Femur (tissue), 1 donor: ENCODE data around the gene CXCL13.
"Not testable (repeated sequence)": the region's sequence is repeated elsewhere in the genome, so short reads cannot be mapped to it uniquely, and the experiment has no call there.

Experiments used
- DNase-seq: peaks from one replicate; pipeline ENCODE4 v3.0.0-alpha.2; 2017

The CXCL13 gene, protein sequence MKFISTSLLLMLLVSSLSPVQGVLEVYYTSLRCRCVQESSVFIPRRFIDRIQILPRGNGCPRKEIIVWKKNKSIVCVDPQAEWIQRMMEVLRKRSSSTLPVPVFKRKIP

GRCh38 chr4:77605210-77605902 is at the start of gene CXCL13:
Gene CXCL13, plus strand, starts transcription at chr4:77605820. Its CDS starts 46 bp downstream, at chr4:77605866.
- no peak for DNase-seq

- no peak for DNase-seq
Measured at GRCh38 chr4:77560170-77560569, 45.5 kb upstream of the CXCL13 start.

- DNase-seq = not testable (repeated sequence)
Measured at GRCh38 chr4:77561720-77562119, 43.9 kb upstream of the CXCL13 start.

- no peak for DNase-seq
Measured at GRCh38 chr4:77564231-77564630, 41.4 kb upstream of the CXCL13 start.

DNA sequence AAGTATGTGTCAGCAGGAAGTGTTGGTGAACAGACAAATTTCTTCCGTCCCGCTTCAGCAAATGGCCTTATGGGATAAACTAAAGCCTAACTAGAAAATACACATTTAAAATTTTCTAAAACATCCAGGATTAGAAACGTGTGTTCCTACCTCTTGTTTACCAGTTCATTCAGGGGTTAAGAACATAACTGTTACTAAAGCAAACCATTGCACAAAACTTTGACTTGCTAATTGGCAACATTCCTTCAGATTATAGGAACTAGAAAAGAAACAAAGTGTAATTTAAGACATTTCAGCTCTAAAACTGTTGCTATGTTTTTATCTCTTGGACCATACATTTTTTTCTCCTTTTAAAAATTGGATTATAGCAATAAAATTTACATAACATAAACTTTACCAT is 39.5 kb upstream of the CXCL13 start:
- DNase-seq = no peak

GRCh38 chr4:77567549-77567948 is 38.1 kb upstream of the CXCL13 start:
- no peak for DNase-seq

DNA sequence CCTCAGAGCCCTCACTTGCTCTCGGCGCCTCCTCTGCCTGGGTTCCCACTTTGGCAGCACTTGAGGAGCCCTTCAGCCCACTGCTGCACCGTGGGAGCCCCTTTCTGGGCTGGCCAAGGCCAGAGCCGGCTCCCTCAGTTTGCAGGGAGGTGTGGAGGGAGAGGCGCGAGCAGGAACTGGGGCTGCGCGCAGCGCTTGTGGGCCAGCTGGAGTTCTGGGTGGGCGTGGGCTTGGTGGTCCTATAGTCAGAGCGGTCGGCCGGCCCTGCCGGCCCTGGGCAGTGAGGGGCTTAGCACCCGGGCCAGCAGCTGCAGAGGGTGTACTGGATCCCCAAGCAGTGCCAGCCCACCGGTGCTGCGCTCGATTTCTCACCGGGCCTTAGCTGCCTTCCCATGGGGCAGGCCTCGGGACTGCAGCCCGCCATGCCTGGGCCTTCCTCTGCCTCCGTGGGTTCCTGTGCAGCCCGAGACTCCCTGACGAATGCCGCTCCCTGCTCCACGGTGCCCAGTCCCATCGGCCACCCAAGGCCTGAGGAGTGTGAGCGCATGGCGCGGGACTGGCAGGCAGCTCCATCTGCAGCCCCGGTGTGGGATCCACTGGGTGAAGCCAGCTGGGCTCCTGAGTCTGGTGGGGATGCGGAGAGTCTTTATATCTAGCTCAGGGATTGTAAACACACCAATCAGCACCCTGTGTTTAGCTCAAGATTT is 35.0 kb upstream of the CXCL13 start:
- not testable (repeated sequence) for DNase-seq

DNA sequence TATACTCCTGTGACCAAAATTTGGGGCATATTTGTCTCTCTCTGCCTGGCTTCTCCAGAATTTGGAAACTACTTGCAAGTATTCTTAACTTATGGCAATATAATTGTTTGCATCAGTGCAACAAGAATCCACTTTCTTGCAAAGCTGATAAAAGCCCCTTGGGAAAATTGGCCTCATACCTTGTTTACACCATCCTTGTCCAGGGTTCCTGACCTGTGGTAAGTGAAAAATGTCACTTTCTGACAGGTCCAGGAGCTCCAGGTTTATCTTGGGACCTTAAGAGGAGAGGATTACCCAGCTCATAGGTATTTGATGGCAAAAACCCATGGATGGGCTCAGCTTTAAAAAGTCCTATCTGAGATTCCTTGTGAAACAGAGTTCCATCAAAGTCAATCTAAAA is 29.3 kb upstream of the CXCL13 start:
- DNase-seq = no peak

DNA sequence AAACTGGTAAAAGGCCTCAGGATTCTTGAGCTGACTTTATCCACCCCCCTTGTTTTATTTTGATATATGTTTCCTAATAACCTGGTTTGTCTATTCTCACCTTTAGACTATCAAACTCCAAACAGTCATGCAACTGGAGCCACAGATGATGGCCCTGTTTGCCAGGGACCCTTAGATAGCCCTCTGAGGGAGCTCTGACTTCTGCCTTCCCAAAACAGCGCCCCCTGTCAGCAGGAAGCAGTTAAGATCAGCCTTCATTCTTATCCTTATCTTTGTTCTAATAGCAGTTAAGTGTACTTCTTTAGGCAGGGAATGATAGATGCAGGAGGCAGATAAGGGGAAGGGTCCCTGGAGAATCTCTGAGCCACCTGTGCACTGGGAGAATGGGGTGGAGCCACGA is 27.5 kb upstream of the CXCL13 start:
- no peak for DNase-seq

DNA sequence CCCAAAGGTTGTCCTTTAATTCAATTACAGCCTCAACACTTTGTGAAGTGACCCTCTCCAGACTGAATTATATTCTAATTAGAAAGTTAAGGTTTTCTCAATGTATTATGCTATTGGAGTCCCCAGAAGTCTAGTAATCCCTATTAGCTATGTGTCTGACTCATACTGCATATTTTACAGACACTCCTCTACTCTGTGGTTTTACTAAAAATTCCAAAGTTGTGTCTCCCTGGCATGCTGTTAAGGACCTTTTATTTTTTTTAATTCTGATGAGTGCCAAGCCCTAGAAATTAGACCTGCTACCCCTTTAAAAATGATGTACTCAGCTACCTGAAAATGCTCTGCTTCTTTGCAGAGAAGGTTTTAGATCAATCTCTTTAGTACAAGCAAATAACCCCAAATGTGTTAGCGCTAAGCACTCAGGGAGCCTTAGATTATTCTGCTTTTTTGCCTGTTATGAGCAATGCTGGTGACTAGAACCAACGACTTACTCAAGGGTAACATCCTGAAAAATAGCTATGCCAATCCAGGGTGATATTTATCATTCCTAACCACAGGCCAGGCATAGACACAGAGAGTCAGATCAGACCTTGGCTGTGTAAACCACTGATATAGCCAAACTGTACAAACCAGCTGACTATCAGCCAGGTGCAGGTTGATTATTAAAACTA is 26.1 kb upstream of the CXCL13 start:
- DNase-seq = no peak

GRCh38 chr4:77581724-77582123 is 23.9 kb upstream of the CXCL13 start:
- DNase-seq = no peak

DNA sequence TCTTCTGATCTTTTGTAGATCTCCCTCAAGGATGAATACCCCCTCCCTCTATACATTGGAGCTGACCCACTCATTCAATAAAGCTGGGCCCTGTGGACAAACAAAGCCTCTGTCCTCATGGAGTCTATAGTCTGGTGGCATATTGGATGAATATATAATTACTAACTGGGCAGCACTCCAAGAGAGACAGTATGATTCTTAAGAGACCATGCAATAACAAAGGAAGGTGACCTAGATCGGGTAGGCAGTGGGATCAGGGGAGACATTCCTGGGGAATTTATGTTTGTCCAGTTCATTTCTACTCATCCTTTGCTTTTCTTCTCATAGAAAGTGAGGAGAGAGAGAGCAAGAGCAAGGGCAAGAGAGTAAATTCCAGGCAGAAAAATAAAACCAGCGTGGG is 23.5 kb upstream of the CXCL13 start:
- no peak for DNase-seq

GRCh38 chr4:77582711-77583110 is 22.9 kb upstream of the CXCL13 start:
- no peak for DNase-seq

- DNase-seq = no peak
Measured at GRCh38 chr4:77586951-77587383, 18.7 kb upstream of the CXCL13 start.

GRCh38 chr4:77590482-77590881 is 15.1 kb upstream of the CXCL13 start:
- no peak for DNase-seq

DNA sequence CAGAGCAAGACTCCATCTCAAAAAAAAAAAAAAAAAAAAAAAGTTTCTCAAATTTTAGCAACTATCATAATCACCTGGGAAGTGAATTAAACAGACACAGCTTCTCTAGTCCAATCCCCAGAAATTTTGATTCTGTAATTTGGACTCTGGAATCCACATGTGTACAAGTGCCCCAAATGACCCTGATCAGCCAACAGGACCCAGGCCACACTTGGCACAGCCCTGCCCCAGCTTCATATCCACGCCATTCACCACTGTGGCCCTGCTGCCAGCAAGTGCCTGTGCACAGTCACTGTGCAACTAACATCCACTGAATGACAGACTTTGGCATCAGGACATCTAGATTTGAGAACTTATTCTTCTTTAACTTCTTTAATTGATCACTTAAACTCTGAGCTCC is 14.1 kb upstream of the CXCL13 start:
- no peak for DNase-seq

DNA sequence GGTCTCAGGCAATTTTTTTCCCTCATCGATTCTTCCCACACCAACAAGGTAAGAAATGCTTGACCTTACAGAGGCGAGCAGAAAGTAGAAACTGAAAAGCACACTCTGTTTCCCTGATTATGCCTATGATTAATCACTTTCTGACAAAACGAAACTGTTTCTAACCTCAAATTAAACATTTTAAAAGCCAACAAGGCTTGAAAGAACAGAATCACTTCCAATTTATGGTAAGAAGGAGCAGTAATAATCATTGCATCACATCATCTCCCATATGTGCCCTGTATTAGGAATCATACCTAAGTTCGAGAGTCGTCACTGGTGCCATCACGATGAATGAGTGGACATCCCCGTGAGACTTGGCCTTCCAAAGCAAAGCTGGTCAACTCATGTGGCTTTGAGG is 12.5 kb upstream of the CXCL13 start:
- DNase-seq = no peak

DNA sequence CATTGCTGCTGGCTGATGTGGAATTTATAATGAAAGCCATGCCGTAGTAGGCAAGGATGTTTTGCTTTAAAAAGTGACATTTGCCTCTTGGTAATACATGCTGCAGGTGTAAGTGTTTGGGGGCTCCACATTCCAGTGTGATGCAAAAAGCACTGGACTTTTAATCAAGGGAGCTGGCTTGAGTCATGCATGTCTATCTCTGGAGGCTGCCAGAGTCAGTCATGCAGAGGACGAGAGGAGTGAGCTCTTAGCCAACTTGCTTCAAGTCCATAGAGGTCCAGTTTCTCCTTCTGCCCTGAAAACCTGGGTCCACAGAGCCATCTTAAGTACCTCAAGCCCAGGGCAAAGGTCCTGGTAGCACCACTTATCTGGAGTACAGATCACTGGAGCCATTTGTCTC is 11.6 kb upstream of the CXCL13 start:
- no peak for DNase-seq

DNA sequence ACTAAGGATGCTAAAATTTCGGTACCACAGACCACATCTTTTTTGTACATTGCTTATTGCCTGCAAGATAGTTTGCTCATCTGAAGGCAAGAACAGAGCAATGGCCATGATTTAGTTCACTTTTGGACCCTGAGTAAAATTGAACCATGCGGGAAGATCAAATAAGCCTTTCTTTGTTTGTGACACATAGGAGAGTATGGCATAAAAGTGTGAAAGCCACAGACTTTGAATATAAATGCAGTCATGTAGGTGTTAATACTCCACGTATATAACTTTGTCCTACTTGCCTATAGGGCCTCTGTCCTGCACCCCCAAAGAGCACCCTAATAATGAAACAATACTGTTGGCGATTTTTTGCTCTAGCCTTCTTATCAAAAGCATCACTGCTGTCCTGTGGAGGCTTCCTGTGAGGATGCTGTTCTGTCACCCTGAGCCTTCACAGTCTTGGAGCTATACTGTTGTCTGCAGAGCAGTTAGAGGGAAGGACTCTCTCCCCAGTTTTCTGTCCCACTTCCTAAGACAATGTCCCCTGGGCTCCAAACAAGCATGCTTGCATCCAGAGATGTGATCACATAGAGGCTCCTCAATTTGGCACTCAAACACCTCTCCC is 10.2 kb upstream of the CXCL13 start:
- no peak for DNase-seq

DNA sequence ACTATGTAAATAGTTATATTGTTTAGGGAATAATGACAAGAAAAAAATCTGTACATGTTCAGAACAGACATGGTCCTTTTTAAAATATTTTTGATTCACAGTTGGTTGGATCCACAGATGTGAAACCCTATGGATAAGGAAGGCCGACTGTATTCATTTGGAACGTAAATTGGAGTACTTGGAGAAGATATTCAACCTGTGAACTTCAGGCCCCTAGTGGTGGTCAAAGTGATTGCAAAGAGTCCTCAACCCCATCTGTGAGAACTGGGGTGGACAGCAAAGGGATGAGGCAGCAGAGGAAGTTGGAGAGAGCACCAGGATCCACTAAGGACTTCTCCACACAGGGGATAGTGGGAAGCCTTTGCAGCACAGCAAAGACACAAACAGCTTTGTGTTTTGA is 6.2 kb upstream of the CXCL13 start:
- DNase-seq = no peak

- no peak for DNase-seq
Measured at GRCh38 chr4:77600521-77601451, 4.8 kb upstream of the CXCL13 start.

GRCh38 chr4:77601614-77602187 is 3.9 kb upstream of the CXCL13 start:
- DNase-seq = no peak
